ENCODE data around the gene PML.

The PML gene

GRCh38 chr15:73948396-73948795 lies 46.1 kb upstream of the PML start:
- in situ Hi-C loops (cut with HindIII; ENCODE audit: low pct_ligation_motif_present, low sequenced_read_pairs), result no loop called here
- TF ChIP-seq CTCF (IDR thresholded peaks at IDR 0.05; ENCODE audit: low read depth, low read length, missing control alignments), result no peak

GRCh38 chr15:73948982-73949381 lies 45.5 kb upstream of the PML start:
- H3K36me3 ChIP-seq (replicated peaks), result peaks cover 37% of the 10 kb centered on the region
- in situ Hi-C loops (cut with HindIII; ENCODE audit: low pct_ligation_motif_present, low sequenced_read_pairs), result no loop called here
- H3K27ac ChIP-seq, result no peak overlapping the region
- H3K4me3 ChIP-seq (ENCODE audit: low read depth, low read length), result no peak overlapping the region
- no peak for TF ChIP-seq CTCF (IDR thresholded peaks at IDR 0.05; ENCODE audit: low read depth, low read length, missing control alignments)
- H3K27me3 ChIP-seq (replicated peaks), result no peaks in the 10 kb centered on the region
- DNase-seq, result no peak

More at GRCh38 chr15:73948396-73948795, 46.1 kb upstream of the PML start:
- no peak overlapping the region for H3K4me3 ChIP-seq (ENCODE audit: low read depth, low read length)
- no peaks in the 10 kb centered on the region for H3K27me3 ChIP-seq (replicated peaks)
- DNase-seq, result no peak
- H3K27ac ChIP-seq, result no peak overlapping the region
- peaks cover 37% of the 10 kb centered on the region for H3K36me3 ChIP-seq (replicated peaks)

- TF ChIP-seq CTCF (IDR thresholded peaks at IDR 0.05; ENCODE audit: low read depth, low read length, missing control alignments), result no peak
- Histone ChIP-seq H3K27me3 (replicated peaks) (no peaks in the 10 kb centered on the region), H3K4me3 (ENCODE audit: low read depth, low read length) (no peak overlapping the region), H3K27ac (no peak overlapping the region), H3K36me3 (replicated peaks) (peaks cover 34% of the 10 kb centered on the region)
- no peak for DNase-seq
- in situ Hi-C loops (cut with HindIII; ENCODE audit: low pct_ligation_motif_present, low sequenced_read_pairs), result no loop called here
Measured at GRCh38 chr15:73949496-73949895, 45.0 kb upstream of the PML start.

- no peak for DNase-seq
- Histone ChIP-seq H3K4me3 (ENCODE audit: low read depth, low read length) (no peak overlapping the region), H3K27me3 (replicated peaks) (no peaks in the 10 kb centered on the region), H3K27ac (peak overlapping the region; percentile 20), H3K36me3 (replicated peaks) (peaks cover 29% of the 10 kb centered on the region)
- in situ Hi-C loops (cut with HindIII; ENCODE audit: low pct_ligation_motif_present, low sequenced_read_pairs), result no loop called here
- no peak for TF ChIP-seq CTCF (IDR thresholded peaks at IDR 0.05; ENCODE audit: low read depth, low read length, missing control alignments)
Measured at GRCh38 chr15:73950479-73950830, 44.1 kb upstream of the PML start.

- H3K27ac ChIP-seq, result peak overlapping the region; percentile 62
- peak; percentile 96 for DNase-seq
Measured at GRCh38 chr15:73950831-73951561, 43.5 kb upstream of the PML start.

More at GRCh38 chr15:73950831-73951561, 43.5 kb upstream of the PML start:
- in situ Hi-C loops (cut with HindIII; ENCODE audit: low pct_ligation_motif_present, low sequenced_read_pairs), result no loop called here
- peaks cover 29% of the 10 kb centered on the region for H3K36me3 ChIP-seq (replicated peaks)
- TF ChIP-seq CTCF (IDR thresholded peaks at IDR 0.05; ENCODE audit: low read depth, low read length, missing control alignments), result peak; percentile 95
- no peak overlapping the region for H3K4me3 ChIP-seq (ENCODE audit: low read depth, low read length)
- H3K27me3 ChIP-seq (replicated peaks), result no peaks in the 10 kb centered on the region

Measured in brain microvascular endothelial cell (primary cell).